Body of pancreas (tissue), 4 donors: ENCODE results near the gene SLC25A27. TPM values are rescaled to one million over a fixed set of nuclear protein-coding genes. Genes with fewer than 3 reads are reported as not detected.
A peak's percentile ranks its signal among the peaks of the same experiment; 100 is the strongest.

Experiments used
- ATAC-seq: fragments of 150-250 bp; one replicate; pipeline ENCODE4 v1.9.1; 2016
- DNase-seq, 4 donors: peaks; one replicate each; pipeline ENCODE4 v3.0.0-alpha.2; 2019
- H3K27ac ChIP-seq, 4 donors: fragments of 200-600 bp; sonication (generic); 1 replicate in 3 of 4; 2 replicates in 1 of 4; pipeline versions ENCODE4 v1.5.1 to v1.6.1; 2016 to 2019; ENCODE audit warnings: mild to moderate bottlenecking in 1 of 4, mixed read lengths in 1 of 4, moderate library complexity in 1 of 4
- H3K27me3 ChIP-seq, 2 donors: fragments of 200-600 bp; sonication (generic); one replicate each; pipeline ENCODE4 v1.6.0; 2016; ENCODE audit warnings: mild to moderate bottlenecking in 1 of 2
- H3K36me3 ChIP-seq, 2 donors: fragments of 200-600 bp; sonication (generic); replicated peaks in 1 of 2; 2 replicates each; pipeline ENCODE4 v1.5.1; 2016; ENCODE audit warnings: low read depth in 2 of 2; ENCODE audit not compliant: insufficient read depth in 1 of 2
- H3K4me1 ChIP-seq: fragments of 200-600 bp; sonication (generic); one replicate; pipeline ENCODE4 v1.6.0; 2016
- H3K4me3 ChIP-seq, 2 donors: fragments of 200-600 bp; sonication (generic); 1 replicate in 1 of 2; 2 replicates in 1 of 2; pipeline ENCODE4 v1.5.1; 2016 to 2019
- H3K9me3 ChIP-seq, 3 donors: fragments of 200-600 bp; sonication (generic); 1 replicate in 2 of 3; 2 replicates in 1 of 3; pipeline ENCODE4 v1.5.1; 2016
- CTCF ChIP-seq, 7 experiments: fragments of 450-650 bp in 4 of 7; fragments of 200-600 bp in 3 of 7; sonication (generic) in 3 of 7; IDR thresholded peaks; one replicate each; pipeline ENCODE4 v1.5.1; 2016 to 2019; ENCODE audit warnings: antibody characterized with exemption in 7 of 7
- POLR2A ChIP-seq, 3 donors: fragments of 450-650 bp; IDR thresholded peaks; one replicate each; pipeline ENCODE4 v1.6.1; 2016; ENCODE audit warnings: antibody characterized with exemption in 3 of 3, mild to moderate bottlenecking in 2 of 3
- WGBS, 2 donors: methylation state at CpG; one replicate each; pipeline ENCODE4 v1.1.5; 2017; 5-methylcytosine and 5-hydroxymethylcytosine counted together
- intact Hi-C: fragments of 100-400 bp; cut with DNase I; formaldehyde crosslinking; loops from one replicate; pipeline ENCODE4 v1.15.1; 2023
- total RNA-seq, 2 donors: library from RNA; depleted of rRNA; stranded (reverse); fragments of >200 nt; gene quantifications; one replicate each; pipeline ENCODE4 v1.1.0, GENCODE V29; 2016

SLC25A27 gene
- total RNA-seq, 2 donors from 2014 or later: 24.1 to 36.8 TPM

DNA sequence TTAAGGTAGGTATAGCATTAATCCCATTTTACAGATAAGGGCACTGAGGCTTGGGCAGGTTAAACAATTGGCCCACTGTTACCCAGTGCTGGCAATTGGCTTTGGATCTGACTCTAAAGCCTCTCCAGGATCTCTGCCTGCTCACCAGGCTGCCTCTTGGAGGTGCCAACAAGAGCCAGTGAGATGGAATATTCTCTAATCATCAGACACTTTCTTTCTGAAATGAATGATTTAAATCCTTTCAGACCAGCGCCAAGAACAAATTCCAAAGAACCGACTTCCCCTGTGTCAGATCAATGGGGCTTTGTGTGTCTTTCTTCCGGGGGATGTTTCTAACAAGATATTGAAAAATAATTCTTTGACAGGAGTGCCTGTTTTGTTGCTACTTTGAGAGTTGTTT lies 23.8 kb upstream of the SLC25A27 start:
- Histone ChIP-seq H3K36me3 (no peaks in the 10 kb centered on the region), H3K4me1 (peaks cover 5% of the 10 kb centered on the region), H3K4me3 (no peak overlapping the region), H3K9me3 (no peaks in the 10 kb centered on the region), H3K27ac (peak overlapping the region in 1 of 4 donors; percentile 19), H3K27me3 (no peaks in the 10 kb centered on the region)
- DNase-seq (no peak), ATAC-seq (peak; percentile 24)
- intact Hi-C loops: no loop called here
- 47 to 49% methylated on average over 3 of the region's 3 CpGs for WGBS, 2 donors
- TF ChIP-seq CTCF (IDR thresholded peaks at IDR 0.05) (no peak), POLR2A (IDR thresholded peaks at IDR 0.05) (no peak)

DNA sequence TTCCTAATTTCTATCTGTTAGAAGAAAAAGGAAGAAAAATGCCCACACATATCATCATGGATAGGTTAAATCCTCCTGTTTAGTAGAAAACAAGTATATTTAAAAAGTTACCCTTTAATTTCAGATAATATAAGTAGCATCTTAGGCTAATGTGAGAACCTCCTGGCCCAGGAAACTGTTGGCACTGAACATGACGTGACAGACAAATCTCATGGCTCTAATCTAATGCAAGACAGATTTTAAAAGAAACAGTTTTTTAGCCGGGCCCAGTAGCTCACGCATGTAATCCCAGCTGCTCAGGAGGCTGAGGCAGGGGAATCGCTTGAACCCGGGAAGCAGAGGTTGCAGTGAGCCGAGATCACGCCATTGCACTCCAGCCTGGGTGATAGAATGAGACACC lies 23.1 kb upstream of the SLC25A27 start:
- WGBS, 2 donors: 87 to 89% methylated on average over 7 of the region's 7 CpGs
- H3K9me3 ChIP-seq: no peaks in the 10 kb centered on the region
- ATAC-seq: no peak
- DNase-seq: no peak
- no peak overlapping the region for H3K27ac ChIP-seq
- TF ChIP-seq CTCF (IDR thresholded peaks at IDR 0.05): no peak
- TF ChIP-seq POLR2A (IDR thresholded peaks at IDR 0.05): no peak
- H3K27me3 ChIP-seq: no peaks in the 10 kb centered on the region
- intact Hi-C loops: no loop called here
- peaks cover 5% of the 10 kb centered on the region for H3K4me1 ChIP-seq
- no peak overlapping the region for H3K4me3 ChIP-seq
- no peaks in the 10 kb centered on the region for H3K36me3 ChIP-seq

GRCh38 chr6:46632053-46632452 lies 20.7 kb upstream of the SLC25A27 start:
- H3K4me3 ChIP-seq: no peak overlapping the region
- TF ChIP-seq POLR2A (IDR thresholded peaks at IDR 0.05) (no peak), CTCF (IDR thresholded peaks at IDR 0.05) (no peak)
- H3K4me1 ChIP-seq: no peaks in the 10 kb centered on the region
- no peak overlapping the region for H3K27ac ChIP-seq
- no peaks in the 10 kb centered on the region for H3K36me3 ChIP-seq
- DNase-seq (no peak), ATAC-seq (no peak)
- intact Hi-C loops: no loop called here
- H3K9me3 ChIP-seq: no peaks in the 10 kb centered on the region
- WGBS, 2 donors: 84 to 92% methylated on average over 1 of the region's 1 CpG
- H3K27me3 ChIP-seq: no peaks in the 10 kb centered on the region

GRCh38 chr6:46635462-46635861 lies 17.3 kb upstream of the SLC25A27 start:
- no peak overlapping the region for H3K4me3 ChIP-seq
- no peaks in the 10 kb centered on the region for H3K36me3 ChIP-seq
- H3K27me3 ChIP-seq: no peaks in the 10 kb centered on the region
- no peak for DNase-seq
- H3K27ac ChIP-seq: no peak overlapping the region
- 94 to 100% methylated on average over 6 of the region's 6 CpGs for WGBS, 2 donors
- H3K4me1 ChIP-seq: no peaks in the 10 kb centered on the region
- ATAC-seq: no peak
- TF ChIP-seq POLR2A (IDR thresholded peaks at IDR 0.05): no peak
- no peak for TF ChIP-seq CTCF (IDR thresholded peaks at IDR 0.05)
- intact Hi-C loops: no loop called here
- H3K9me3 ChIP-seq: no peaks in the 10 kb centered on the region

DNA sequence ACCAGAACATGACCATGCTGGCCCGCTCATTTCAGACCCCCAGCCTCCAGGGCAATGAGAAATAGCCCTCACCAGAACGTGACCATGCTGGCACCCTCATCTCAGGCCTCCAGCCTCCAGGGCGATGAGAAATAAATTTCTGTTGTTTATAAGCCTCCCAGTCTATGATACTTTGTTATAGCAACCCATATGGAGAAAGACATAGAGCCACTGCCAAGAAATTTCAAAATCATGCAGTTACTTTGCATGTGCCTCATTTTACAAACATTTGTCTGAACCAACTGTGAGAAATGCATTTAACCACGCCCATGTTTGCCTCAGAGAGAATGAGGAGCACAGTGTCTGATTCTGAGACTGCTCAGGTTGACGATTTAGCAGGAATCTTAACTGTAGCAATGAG lies 15.6 kb upstream of the SLC25A27 start:
- peak; percentile 18 for ATAC-seq
- no peak overlapping the region for H3K27ac ChIP-seq
- WGBS, 2 donors: 83 to 92% methylated on average over 5 of the region's 5 CpGs

More for the DNA sequence above, 15.6 kb upstream of the SLC25A27 start:
- no peaks in the 10 kb centered on the region for H3K4me1 ChIP-seq
- no peaks in the 10 kb centered on the region for H3K36me3 ChIP-seq
- no peaks in the 10 kb centered on the region for H3K9me3 ChIP-seq
- TF ChIP-seq CTCF (IDR thresholded peaks at IDR 0.05) (no peak), POLR2A (IDR thresholded peaks at IDR 0.05) (no peak)
- DNase-seq: no peak
- no peak overlapping the region for H3K4me3 ChIP-seq
- intact Hi-C loops: no loop called here
- H3K27me3 ChIP-seq: no peaks in the 10 kb centered on the region
